22Rv1 (cell line): ENCODE measurements around the gene SRSF3.

Experiments
- CTCF ChIP-seq: fragments of 450-650 bp; IDR thresholded peaks from 2 replicates; pipeline ENCODE4 v1.5.1; 2017; ENCODE audit warnings: mild to moderate bottlenecking
- ZFX ChIP-seq: fragments of 450-650 bp; IDR thresholded peaks from 2 replicates; pipeline ENCODE4 v1.6.1; 2017; ENCODE audit warnings: antibody characterized with exemption, borderline replicate concordance

- no peak for TF ChIP-seq CTCF
- no peak for TF ChIP-seq ZFX
These were observed 17.6 kb upstream of the SRSF3 start for GRCh38 chr6:36576578-36576977.
